ENCODE results near the gene TTLL10.

The TTLL10 gene

DNA sequence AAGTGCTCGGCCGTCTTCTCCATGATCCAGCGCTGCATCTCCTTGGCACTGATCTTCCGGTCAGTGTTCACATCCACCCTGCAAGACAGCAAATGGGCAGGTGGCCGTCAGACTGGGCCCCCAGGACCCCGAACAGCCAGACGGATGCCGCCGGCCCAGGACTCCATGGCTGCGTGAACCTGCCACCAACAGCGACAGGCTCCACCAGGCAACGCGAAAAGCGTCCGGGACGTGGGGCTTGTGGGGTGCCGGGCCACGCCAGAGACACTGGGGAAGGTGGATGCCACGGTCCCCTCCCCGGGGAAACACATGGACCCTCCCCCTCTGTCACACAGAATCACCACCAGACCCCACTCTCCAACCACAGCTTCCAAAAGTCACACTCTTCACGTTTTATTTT, 50.2 kb downstream of the TTLL10 start:
- Histone ChIP-seq H3K27ac (replicated peaks) (no peak overlapping the region), H3K27me3 (ENCODE audit: insufficient read depth, poor library complexity, severe bottlenecking) (no peaks in the 10 kb centered on the region), H3K4me3 (replicated peaks; ENCODE audit: insufficient read depth, low read length) (no peak overlapping the region)
- no peak for TF ChIP-seq GABPA (IDR thresholded peaks at IDR 0.05; ENCODE audit: low read depth)
- TF ChIP-seq, protein P1, sequence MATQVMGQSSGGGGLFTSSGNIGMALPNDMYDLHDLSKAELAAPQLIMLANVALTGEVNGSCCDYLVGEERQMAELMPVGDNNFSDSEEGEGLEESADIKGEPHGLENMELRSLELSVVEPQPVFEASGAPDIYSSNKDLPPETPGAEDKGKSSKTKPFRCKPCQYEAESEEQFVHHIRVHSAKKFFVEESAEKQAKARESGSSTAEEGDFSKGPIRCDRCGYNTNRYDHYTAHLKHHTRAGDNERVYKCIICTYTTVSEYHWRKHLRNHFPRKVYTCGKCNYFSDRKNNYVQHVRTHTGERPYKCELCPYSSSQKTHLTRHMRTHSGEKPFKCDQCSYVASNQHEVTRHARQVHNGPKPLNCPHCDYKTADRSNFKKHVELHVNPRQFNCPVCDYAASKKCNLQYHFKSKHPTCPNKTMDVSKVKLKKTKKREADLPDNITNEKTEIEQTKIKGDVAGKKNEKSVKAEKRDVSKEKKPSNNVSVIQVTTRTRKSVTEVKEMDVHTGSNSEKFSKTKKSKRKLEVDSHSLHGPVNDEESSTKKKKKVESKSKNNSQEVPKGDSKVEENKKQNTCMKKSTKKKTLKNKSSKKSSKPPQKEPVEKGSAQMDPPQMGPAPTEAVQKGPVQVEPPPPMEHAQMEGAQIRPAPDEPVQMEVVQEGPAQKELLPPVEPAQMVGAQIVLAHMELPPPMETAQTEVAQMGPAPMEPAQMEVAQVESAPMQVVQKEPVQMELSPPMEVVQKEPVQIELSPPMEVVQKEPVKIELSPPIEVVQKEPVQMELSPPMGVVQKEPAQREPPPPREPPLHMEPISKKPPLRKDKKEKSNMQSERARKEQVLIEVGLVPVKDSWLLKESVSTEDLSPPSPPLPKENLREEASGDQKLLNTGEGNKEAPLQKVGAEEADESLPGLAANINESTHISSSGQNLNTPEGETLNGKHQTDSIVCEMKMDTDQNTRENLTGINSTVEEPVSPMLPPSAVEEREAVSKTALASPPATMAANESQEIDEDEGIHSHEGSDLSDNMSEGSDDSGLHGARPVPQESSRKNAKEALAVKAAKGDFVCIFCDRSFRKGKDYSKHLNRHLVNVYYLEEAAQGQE (IDR thresholded peaks at IDR 0.05; ENCODE audit: insufficient replicate concordance, low read depth): no peak
- TF ChIP-seq SPI1 (IDR thresholded peaks at IDR 0.05; ENCODE audit: borderline replicate concordance, low read depth): no peak
- no peak for TF ChIP-seq POLR2AphosphoS5 (IDR thresholded peaks at IDR 0.05; ENCODE audit: low read depth)
- no peak for TF ChIP-seq CTCF (IDR thresholded peaks at IDR 0.05; ENCODE audit: insufficient read depth, low read length)
- no peak for DNase-seq (ENCODE audit: low read depth in 1 of 2, low spot score in 1 of 2)

DNA sequence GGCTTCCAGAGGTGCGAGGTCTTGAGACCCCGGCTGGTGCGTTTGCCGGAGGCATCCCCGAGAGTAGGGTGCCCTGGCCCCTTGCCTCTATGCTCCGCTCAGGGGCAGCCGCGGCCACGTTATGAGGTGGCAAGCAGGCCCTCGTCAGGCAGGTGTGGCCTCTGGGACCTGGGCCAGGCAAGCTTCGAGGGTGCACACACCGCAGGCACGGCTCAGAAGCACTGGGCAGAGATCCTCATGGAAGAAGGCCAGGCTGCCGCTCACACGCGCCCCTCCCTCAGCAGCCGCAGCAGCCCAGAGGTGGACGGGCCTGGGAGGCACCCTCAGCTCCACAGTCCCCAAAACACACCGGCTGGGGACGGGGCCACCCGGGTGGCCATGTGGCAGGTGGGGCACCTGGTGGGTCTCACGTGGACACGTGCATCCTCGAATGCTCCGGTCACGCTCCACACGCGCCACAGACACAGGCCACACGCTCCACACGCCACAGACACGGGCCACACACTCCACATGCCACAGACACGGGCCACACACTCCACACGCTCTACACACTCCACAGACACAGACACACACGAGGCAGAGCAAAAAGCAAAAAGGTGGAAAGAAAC, 51.7 kb downstream of the TTLL10 start:
- Histone ChIP-seq H3K27ac (replicated peaks) (no peak overlapping the region), H3K27me3 (ENCODE audit: insufficient read depth, poor library complexity, severe bottlenecking) (no peaks in the 10 kb centered on the region), H3K4me3 (replicated peaks; ENCODE audit: insufficient read depth, low read length) (no peak overlapping the region)
- no peak for DNase-seq (ENCODE audit: low read depth in 1 of 2, low spot score in 1 of 2)
- no peak for TF ChIP-seq POLR2AphosphoS5 (IDR thresholded peaks at IDR 0.05; ENCODE audit: low read depth)
- TF ChIP-seq SPI1 (IDR thresholded peaks at IDR 0.05; ENCODE audit: borderline replicate concordance, low read depth): no peak
- no peak for TF ChIP-seq GABPA (IDR thresholded peaks at IDR 0.05; ENCODE audit: low read depth)
- TF ChIP-seq, protein P1 (IDR thresholded peaks at IDR 0.05; ENCODE audit: insufficient replicate concordance, low read depth): no peak
- no peak for TF ChIP-seq CTCF (IDR thresholded peaks at IDR 0.05; ENCODE audit: insufficient read depth, low read length)

DNA sequence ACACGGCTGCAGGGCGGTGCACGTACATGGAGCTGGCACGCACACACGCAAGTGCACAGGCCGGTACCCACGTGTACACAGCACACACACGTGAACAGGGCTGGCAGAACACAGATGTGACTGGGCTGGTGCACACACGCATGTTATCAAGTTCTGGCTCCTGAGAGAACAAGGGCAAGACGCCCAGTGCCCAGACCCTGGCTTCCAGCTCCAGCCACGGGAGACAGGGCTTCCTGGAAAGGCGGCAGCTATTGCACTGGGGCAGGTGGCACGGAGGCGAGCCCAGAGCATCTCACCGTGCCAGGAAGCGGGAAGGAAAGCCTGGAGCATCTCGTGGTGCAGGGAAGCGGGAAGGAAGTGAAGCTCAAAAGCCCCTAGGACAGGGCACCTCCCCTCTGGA, 52.2 kb downstream of the TTLL10 start:
- H3K27ac ChIP-seq (replicated peaks): no peak overlapping the region
- no peak for DNase-seq (ENCODE audit: low read depth in 1 of 2, low spot score in 1 of 2)
- no peaks in the 10 kb centered on the region for H3K27me3 ChIP-seq (ENCODE audit: insufficient read depth, poor library complexity, severe bottlenecking)
- no peak overlapping the region for H3K4me3 ChIP-seq (replicated peaks; ENCODE audit: insufficient read depth, low read length)
- TF ChIP-seq, protein P1 (IDR thresholded peaks at IDR 0.05; ENCODE audit: insufficient replicate concordance, low read depth): no peak
- TF ChIP-seq SPI1 (IDR thresholded peaks at IDR 0.05; ENCODE audit: borderline replicate concordance, low read depth) (no peak), CTCF (IDR thresholded peaks at IDR 0.05; ENCODE audit: insufficient read depth, low read length) (no peak), POLR2AphosphoS5 (IDR thresholded peaks at IDR 0.05; ENCODE audit: low read depth) (no peak), GABPA (IDR thresholded peaks at IDR 0.05; ENCODE audit: low read depth) (no peak)

Measured in HL-60 (cell line).